Mesenchymal stem cell (in vitro differentiated cells and primary cell): ENCODE measurements around the gene PYM1.
"Not testable (repeated sequence)": the region's sequence is repeated elsewhere in the genome, so short reads cannot be mapped to it uniquely, and the experiment has no call there.

Experiments
- DNase-seq: peaks from one replicate; pipeline ENCODE4 v3.0.0-alpha.2; 2013
- H2AFZ ChIP-seq: one replicate; pipeline ENCODE4 v1.6.1; 2013; ENCODE audit warnings: low read depth, mild to moderate bottlenecking, control low read depth, inconsistent platforms, low read length, moderate library complexity
- H2AK5ac ChIP-seq: 2 replicates; pipeline ENCODE4 v1.6.1; 2013; ENCODE audit warnings: low read length, moderate library complexity, mild to moderate bottlenecking, inconsistent platforms; ENCODE audit not compliant: severe bottlenecking
- H2BK120ac ChIP-seq: one replicate; pipeline ENCODE4 v1.6.1; 2013; ENCODE audit warnings: low read depth, mild to moderate bottlenecking, inconsistent platforms, low read length, moderate library complexity
- H2BK12ac ChIP-seq, 2 experiments: one replicate each; pipeline ENCODE4 v1.6.1; 2013; ENCODE audit warnings: inconsistent platforms in 2 of 2, low read length in 2 of 2, mild to moderate bottlenecking in 2 of 2, moderate library complexity in 2 of 2, control low read depth in 1 of 2
- H2BK15ac ChIP-seq: one replicate; pipeline ENCODE4 v1.6.1; 2013; ENCODE audit warnings: mild to moderate bottlenecking, low read depth, inconsistent platforms; ENCODE audit not compliant: poor library complexity, severe bottlenecking
- H2BK5ac ChIP-seq: 2 replicates; pipeline ENCODE4 v1.6.1; 2013; ENCODE audit warnings: low read depth, mild to moderate bottlenecking, low read length, control low read depth, inconsistent platforms; ENCODE audit not compliant: poor library complexity, severe bottlenecking
- H3K14ac ChIP-seq, 2 experiments: one replicate each; pipeline ENCODE4 v1.6.1; 2013; ENCODE audit warnings: inconsistent platforms in 2 of 2, low read length in 2 of 2, control low read depth in 1 of 2, mild to moderate bottlenecking in 1 of 2, moderate library complexity in 1 of 2
- H3K18ac ChIP-seq, 2 experiments: one replicate each; pipeline ENCODE4 v1.6.1; 2013; ENCODE audit warnings: inconsistent platforms in 2 of 2, low read length in 2 of 2, control low read depth in 1 of 2, low read depth in 1 of 2, mild to moderate bottlenecking in 1 of 2
- H3K23ac ChIP-seq, 2 experiments: one replicate each; pipeline ENCODE4 v1.6.1; 2013; ENCODE audit warnings: inconsistent platforms in 2 of 2, low read length in 2 of 2, mild to moderate bottlenecking in 2 of 2, moderate library complexity in 2 of 2, control low read depth in 1 of 2
- H3K27ac ChIP-seq: 2 replicates; pipeline ENCODE4 v1.5.1; 2013; ENCODE audit warnings: mild to moderate bottlenecking, moderate library complexity, low read length, control low read depth, inconsistent platforms; ENCODE audit not compliant: poor library complexity, severe bottlenecking
- H3K27me3 ChIP-seq, 2 experiments: 2 replicates each; pipeline versions ENCODE4 v1.6.1 to v1.7.0; 2013; ENCODE audit warnings: low read length in 2 of 2, mild to moderate bottlenecking in 2 of 2, moderate library complexity in 2 of 2, control low read depth in 1 of 2, inconsistent platforms in 1 of 2; ENCODE audit not compliant: control insufficient read depth in 1 of 2, insufficient read depth in 1 of 2
- H3K36me3 ChIP-seq, 2 experiments: 2 replicates each; pipeline versions ENCODE4 v1.6.1 to v1.7.0; 2013; ENCODE audit warnings: low read length in 2 of 2, control low read depth in 1 of 2, inconsistent platforms in 1 of 2, low read depth in 1 of 2, mild to moderate bottlenecking in 1 of 2; ENCODE audit not compliant: insufficient read depth in 2 of 2, control insufficient read depth in 1 of 2
- H3K4ac ChIP-seq, 2 experiments: one replicate each; pipeline ENCODE4 v1.6.1; 2013; ENCODE audit warnings: inconsistent platforms in 2 of 2, low read length in 2 of 2, mild to moderate bottlenecking in 2 of 2, moderate library complexity in 2 of 2, control low read depth in 1 of 2, low read depth in 1 of 2
- H3K4me1 ChIP-seq: 2 replicates; pipeline ENCODE4 v1.6.1; 2013; ENCODE audit warnings: low read depth, low read length, control low read depth; ENCODE audit not compliant: control insufficient read depth, insufficient read depth
- H3K4me2 ChIP-seq: 2 replicates; pipeline ENCODE4 v1.6.1; 2013; ENCODE audit warnings: low read length, mild to moderate bottlenecking, inconsistent platforms; ENCODE audit not compliant: poor library complexity, severe bottlenecking
- H3K4me3 ChIP-seq, 2 experiments: 2 replicates each; pipeline versions ENCODE4 v1.5.1 to v1.7.0; 2013; ENCODE audit warnings: low read length in 2 of 2, mild to moderate bottlenecking in 2 of 2, control low read depth in 1 of 2, low read depth in 1 of 2; ENCODE audit not compliant: insufficient read depth in 1 of 2
- H3K79me1 ChIP-seq: replicated peaks from 2 replicates; pipeline ENCODE4 v1.6.1; 2013; ENCODE audit warnings: mild to moderate bottlenecking, control low read depth, low read length, inconsistent platforms; ENCODE audit not compliant: poor library complexity, severe bottlenecking
- H3K9ac ChIP-seq: 2 replicates; pipeline ENCODE4 v1.7.0; 2013; ENCODE audit warnings: mild to moderate bottlenecking, low read length, moderate library complexity
- H3K9me3 ChIP-seq: 2 replicates; pipeline ENCODE4 v1.7.0; 2013; ENCODE audit warnings: mild to moderate bottlenecking, low read length; ENCODE audit not compliant: control insufficient read depth
- H4K8ac ChIP-seq: one replicate; pipeline ENCODE4 v1.6.1; 2013; ENCODE audit warnings: inconsistent platforms, mild to moderate bottlenecking, low read length, moderate library complexity
- H4K91ac ChIP-seq: one replicate; pipeline ENCODE4 v1.6.1; 2013; ENCODE audit warnings: mild to moderate bottlenecking, low read length, inconsistent platforms
- WGBS: methylation state at CpG from one replicate; pipeline ENCODE4 v1.1.7; 2013; ENCODE audit warnings: mixed read lengths; 5-methylcytosine and 5-hydroxymethylcytosine counted together

The PYM1 gene

DNA sequence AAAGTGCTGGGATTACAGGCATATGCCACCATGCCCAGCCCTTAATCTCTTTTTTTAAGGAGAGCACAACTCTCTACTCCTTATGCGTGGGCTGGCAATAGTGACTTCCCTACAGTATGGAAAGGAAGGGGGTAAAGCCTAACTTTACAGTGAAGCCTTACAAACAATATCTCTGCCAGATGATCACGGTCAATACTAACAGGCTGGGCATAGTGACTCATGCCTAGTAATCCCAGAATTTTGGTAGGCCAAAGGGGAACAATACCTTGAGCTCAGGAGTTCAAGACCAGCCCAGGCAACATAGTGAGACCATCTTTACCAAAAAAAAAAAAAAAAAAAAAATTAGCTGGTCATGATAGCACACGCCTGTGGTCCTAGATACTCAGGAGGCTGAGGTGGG is 5.6 kb downstream of the PYM1 start:
- Histone ChIP-seq H3K9me3 (no peaks in the 10 kb centered on the region), H3K27me3 (no peaks in the 10 kb centered on the region), H2BK15ac (no peak overlapping the region), H2BK12ac (no peak overlapping the region), H3K79me1 (peaks cover 3% of the 10 kb centered on the region), H3K27ac (no peak overlapping the region), H4K8ac (no peak overlapping the region), H2AK5ac (no peak overlapping the region), H2AFZ (no peak overlapping the region), H3K4ac (no peak overlapping the region), H2BK120ac (no peak overlapping the region), H2BK5ac (no peak overlapping the region), H3K4me2 (no peak overlapping the region), H3K18ac (no peak overlapping the region), H3K23ac (no peak overlapping the region), H4K91ac (no peak overlapping the region), H3K36me3 (peaks cover 11 to 28% of the 10 kb centered on the region in 2 experiments), H3K14ac (no peak overlapping the region), H3K4me3 (no peak overlapping the region), H3K9ac (no peak overlapping the region), H3K4me1 (peaks cover 8% of the 10 kb centered on the region)
- WGBS: 100% methylated on average over 3 of the region's 3 CpGs
- DNase-seq: no peak

DNA sequence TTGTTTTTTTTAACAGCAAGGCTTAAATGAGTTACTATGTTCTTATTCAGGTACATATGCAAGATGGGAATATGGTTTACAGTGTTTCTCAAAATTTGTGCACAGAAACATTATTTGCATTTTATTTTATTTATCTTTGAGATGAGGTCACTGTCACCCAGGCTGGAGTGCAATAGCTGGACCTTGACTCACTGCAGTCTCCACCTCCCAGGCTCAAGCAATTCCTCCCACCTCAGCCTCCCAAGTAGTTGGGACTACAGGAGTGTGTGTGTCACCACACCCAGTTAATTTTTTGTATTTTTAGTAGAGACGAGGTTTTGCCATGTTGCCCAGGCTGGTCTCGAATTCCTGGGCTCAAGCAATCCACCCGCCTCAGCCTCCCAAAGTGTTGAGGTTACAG is 8.7 kb downstream of the PYM1 start:
- not testable (repeated sequence) for H2BK120ac ChIP-seq, H3K9me3 ChIP-seq, H2BK5ac ChIP-seq, H3K27me3 ChIP-seq, H2AK5ac ChIP-seq, H3K27ac ChIP-seq, H3K14ac ChIP-seq, H3K4me2 ChIP-seq, H2AFZ ChIP-seq, H2BK12ac ChIP-seq, H3K23ac ChIP-seq, H4K91ac ChIP-seq, H3K4me1 ChIP-seq, H2BK15ac ChIP-seq, H3K79me1 ChIP-seq, H3K4ac ChIP-seq, H4K8ac ChIP-seq, H3K18ac ChIP-seq, H3K4me3 ChIP-seq, H3K9ac ChIP-seq
- peaks cover 11 to 33% of the 10 kb centered on the region in 2 experiments for H3K36me3 ChIP-seq
- peak; percentile 59 for DNase-seq
- 81% methylated on average over 3 of the region's 3 CpGs for WGBS

DNA sequence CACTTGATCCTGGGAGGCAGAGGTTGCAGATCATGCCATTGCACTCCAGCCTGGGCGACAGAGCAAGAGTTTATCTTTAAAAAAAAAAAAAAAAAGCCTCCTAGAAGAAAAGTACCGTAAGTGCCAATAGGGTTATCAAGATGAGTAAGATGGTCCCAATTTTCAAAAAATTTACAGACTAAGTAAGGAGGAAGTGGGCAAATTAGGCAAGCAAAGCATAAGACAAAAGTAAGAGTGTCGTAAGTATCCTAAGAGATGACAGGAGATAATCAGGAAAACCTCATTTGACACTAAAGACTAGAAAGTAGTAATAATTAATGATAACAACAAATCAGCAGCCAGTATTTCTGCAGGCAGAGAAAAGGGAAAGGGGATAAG is 12.2 kb downstream of the PYM1 start:
- Histone ChIP-seq H3K27me3 (no peaks in the 10 kb centered on the region), H3K4me2 (no peak overlapping the region)

DNA sequence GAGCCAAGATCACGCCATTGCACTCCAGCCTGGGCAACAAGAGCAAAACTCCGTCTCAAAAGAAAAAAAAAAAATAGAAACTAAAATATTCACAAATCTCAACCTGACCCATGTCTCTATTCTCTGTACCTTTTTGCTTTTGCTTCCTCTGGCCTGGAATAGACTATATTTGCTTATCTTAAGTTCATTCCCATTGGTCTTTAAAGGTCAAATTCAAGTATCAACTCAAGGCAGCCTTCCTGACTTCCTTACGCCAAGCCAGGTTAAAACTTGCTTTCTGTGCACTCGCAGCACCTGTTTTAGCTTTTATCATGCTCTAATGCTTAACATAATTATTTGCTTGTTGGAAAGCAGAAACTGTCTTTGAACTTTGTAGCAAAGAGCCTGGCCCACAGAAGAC is 14.8 kb downstream of the PYM1 start:
- Histone ChIP-seq H3K4ac (no peak overlapping the region), H3K9ac (no peak overlapping the region), H3K79me1 (peaks cover 11% of the 10 kb centered on the region), H3K18ac (no peak overlapping the region), H4K91ac (no peak overlapping the region), H3K4me2 (no peak overlapping the region), H2BK15ac (no peak overlapping the region), H2BK120ac (no peak overlapping the region), H2AFZ (no peak overlapping the region), H3K27ac (no peak overlapping the region), H2BK12ac (no peak overlapping the region), H3K4me1 (no peaks in the 10 kb centered on the region), H3K36me3 (peaks cover 3 to 26% of the 10 kb centered on the region in 2 experiments), H2BK5ac (no peak overlapping the region), H3K9me3 (no peaks in the 10 kb centered on the region), H4K8ac (no peak overlapping the region), H3K27me3 (no peaks in the 10 kb centered on the region), H2AK5ac (no peak overlapping the region), H3K4me3 (no peak overlapping the region), H3K14ac (no peak overlapping the region), H3K23ac (no peak overlapping the region)
- WGBS: 100% methylated on average over 3 of the region's 4 CpGs
- no peak for DNase-seq

More for the DNA sequence above, 12.2 kb downstream of the PYM1 start:
- Histone ChIP-seq H4K91ac (no peak overlapping the region), H2BK12ac (no peak overlapping the region), H2AFZ (no peak overlapping the region), H2BK15ac (no peak overlapping the region), H3K4me1 (peaks cover 6% of the 10 kb centered on the region), H3K4ac (no peak overlapping the region), H3K4me3 (no peak overlapping the region), H3K79me1 (peaks cover 8% of the 10 kb centered on the region), H2AK5ac (no peak overlapping the region), H3K23ac (no peak overlapping the region), H2BK120ac (no peak overlapping the region), H4K8ac (no peak overlapping the region), H2BK5ac (no peak overlapping the region), H3K14ac (no peak overlapping the region), H3K9me3 (no peaks in the 10 kb centered on the region), H3K36me3 (peaks cover 3 to 26% of the 10 kb centered on the region in 2 experiments), H3K9ac (no peak overlapping the region), H3K18ac (no peak overlapping the region), H3K27ac (no peak overlapping the region)
- 96% methylated on average over 2 of the region's 3 CpGs for WGBS
- no peak for DNase-seq
